Measurements from ENCODE around the gene RNF40.
"Not testable (repeated sequence)": the region's sequence is repeated elsewhere in the genome, so short reads cannot be mapped to it uniquely, and the experiment has no call there.

RNF40 gene

GRCh38 chr16:30782486-30783279 lies 20.6 kb downstream of the RNF40 start:
- no peak for DNase-seq (ENCODE audit: low spot score)

DNA sequence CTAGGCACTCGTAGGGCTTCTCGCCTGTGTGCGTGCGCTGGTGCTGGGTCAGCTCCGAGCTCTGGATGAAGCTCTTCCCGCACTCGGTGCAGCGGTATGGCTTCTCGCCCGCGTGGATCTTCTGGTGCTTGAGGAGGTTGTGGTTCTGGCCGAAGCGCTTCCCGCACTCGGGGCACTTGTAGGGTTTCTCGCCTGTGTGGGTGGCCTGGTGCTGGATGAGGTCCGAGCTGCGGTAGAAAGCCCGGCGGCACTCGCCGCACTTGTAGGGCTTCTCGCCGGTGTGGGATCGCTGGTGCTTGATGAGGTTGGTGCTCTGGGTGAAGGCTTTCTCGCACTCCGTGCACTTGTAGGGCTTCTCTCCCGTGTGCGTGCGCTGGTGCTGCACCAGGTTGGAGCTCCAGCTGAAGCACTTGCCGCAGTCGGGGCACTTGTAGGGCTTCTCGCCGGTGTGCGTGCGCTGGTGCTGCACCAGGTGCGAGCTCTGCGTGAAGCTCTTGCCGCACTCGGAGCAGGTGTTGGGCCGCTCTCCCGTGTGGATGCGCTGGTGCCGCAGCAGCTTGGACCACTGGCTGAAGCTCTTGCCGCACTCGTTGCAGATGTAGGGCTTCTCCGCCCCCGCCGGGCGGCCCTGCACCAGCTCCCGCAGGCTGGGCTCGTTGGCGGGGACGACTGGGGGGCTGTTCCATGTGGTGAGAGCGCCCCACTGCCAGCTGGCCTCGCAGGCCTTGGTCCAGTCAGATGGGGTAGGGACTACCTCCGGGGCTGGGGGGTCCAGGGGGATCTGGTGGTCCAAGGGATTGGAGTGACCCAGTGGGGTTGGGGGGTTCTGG lies 21.4 kb downstream of the RNF40 start:
- no peak for DNase-seq (ENCODE audit: low spot score)

GRCh38 chr16:30784215-30784614 lies 22.1 kb downstream of the RNF40 start:
- DNase-seq (ENCODE audit: low spot score) = no peak

- no peak for DNase-seq (ENCODE audit: low spot score)
Observed at GRCh38 chr16:30785126-30786106, 23.3 kb downstream of the RNF40 start.

DNA sequence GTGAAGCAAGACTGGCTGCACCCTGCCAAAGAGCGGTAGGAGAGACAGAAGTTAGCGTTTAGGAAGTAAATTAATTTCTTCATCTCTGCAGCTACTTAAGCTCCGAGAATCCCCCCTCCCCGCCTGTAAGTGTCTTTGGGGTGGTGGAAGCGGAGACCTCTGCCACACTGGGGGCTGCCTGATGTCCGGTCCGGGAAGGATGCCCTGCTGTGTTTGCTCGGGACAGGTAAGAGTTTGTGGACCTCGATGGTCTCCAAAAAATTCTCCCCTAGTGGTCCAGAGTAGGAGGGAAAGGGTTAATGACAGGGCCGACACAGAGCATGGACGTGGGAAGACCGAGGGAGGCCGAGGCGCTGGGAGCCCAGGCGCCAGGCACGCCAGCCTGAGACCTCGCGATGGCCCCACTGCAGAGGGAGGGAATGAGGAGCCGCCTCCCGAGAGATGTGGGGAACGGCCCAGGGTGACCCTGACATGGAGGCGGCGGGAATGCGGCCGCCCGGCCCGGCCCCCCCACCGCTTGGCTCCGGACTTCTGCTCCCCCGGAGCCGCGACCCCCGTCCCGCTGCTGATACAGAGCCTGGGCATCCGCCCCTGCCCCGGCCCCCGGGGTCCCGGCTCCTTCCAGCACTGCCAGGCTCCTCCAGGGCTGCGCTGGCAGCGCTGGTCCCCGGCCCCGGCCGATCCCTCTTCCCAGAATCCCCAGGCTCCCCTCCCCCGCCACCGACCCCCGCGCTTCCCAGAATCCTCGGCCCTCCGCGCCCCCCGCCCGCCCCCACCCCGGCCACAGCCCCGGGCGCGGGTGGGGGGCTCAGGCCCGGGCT lies 24.2 kb downstream of the RNF40 start:
- no peak for DNase-seq (ENCODE audit: low spot score)

DNA sequence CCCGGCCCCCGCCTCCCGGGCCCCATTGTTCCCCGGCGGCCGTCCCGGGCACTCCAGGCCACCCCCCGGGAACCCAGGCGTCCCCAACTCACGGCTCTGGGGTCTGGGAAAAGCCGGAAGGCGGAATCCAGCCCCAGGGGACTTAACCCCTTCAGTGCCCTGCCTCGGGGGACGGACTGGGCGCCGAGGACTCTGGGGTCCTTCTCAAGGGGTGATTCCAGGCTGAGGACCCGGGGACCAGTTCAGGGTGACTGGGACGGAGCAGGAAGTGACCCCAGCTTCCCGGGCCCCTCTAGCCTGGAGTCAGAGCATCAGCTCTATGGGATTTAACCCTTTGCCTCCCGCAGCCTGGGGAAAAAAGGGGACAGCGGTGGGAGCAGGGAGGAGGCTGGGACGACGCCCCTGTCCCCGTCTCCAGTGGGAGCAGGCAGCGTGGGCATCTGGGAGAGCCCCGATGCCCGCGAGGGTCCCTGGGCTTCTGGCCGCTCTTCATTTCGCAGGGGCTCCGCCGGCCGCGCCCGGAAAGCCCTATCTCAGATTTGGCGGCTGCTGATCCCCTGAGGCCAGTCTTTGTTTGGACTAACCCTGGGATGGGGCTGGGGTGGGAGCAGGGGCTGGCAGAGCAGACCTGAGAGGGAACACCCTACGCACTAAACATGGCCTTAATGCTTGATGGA lies 25.0 kb downstream of the RNF40 start, which contains the start of gene ZNF629:
Gene ZNF629 (minus strand): TSS at position 270 of the 677 bp plus-strand sequence. CDS start 2,723 bp downstream, outside the sequence.
- peak; percentile 79 for DNase-seq (ENCODE audit: low spot score)

DNA sequence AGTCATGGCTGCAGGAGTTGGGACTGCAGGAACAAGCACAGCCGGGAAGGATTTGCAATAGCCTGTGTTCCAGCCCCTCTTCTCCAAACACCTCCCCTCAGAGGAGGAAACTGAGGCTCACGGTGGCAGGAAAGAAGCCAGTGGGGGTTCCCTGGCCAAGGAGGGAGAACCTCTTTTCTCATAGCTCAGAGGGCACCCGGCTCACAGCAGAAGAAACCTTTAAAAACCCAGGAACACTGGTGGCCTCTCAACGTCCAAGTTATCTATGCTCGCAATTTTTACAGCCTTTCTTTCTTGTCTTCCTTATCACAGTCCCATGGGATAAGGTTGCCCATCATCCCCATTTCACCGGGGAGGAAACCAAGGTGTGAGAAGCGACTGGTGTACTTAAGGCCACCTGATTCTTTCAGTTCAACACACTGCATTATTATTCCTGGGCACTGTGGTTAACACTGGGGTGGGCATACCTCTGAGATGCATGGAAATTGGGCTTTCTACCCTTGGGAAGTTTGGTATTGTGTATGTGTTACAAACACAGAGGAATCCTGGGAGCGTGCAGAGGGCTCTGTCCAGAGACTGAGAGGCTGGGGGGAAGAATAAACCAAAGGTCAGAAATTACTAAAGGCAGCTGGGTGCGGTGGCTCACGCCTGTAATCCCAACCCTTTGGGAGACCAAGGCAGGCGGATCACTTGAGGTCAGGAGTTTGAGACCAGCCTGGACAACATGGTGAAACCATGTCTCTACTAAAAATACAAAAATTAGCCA lies 25.7 kb downstream of the RNF40 start:
- no peak for DNase-seq (ENCODE audit: low spot score)

DNA sequence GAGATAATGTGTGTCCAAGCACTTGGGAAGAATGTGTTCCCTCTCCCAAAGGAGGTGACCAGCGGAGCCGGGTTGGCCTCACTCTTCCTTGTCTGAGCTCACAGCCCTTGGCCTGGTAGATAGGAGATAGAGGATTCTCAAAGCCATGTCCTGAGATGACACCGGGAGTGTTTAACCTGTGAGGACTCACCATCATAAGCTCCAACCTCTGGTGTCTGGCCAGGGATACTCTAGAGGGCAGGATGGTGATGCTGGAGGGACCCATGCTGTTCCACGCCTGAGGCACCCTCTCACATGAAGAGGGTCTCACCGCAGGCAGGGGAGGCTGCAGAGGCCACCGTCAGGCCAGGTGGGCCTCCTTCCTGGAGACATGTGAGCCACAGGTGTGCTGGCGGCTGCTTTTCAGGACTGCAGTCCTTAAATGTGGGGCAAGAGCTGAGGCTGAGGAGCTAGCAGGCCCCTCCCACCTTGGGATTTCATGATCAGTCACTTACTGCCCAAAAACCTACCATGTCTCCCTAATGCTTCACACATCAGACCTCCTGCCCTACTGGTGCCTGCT lies 31.5 kb downstream of the RNF40 start:
- DNase-seq (ENCODE audit: low spot score) = no peak

- no peak for DNase-seq (ENCODE audit: low spot score)
Observed at GRCh38 chr16:30794634-30795033, 32.5 kb downstream of the RNF40 start.

DNA sequence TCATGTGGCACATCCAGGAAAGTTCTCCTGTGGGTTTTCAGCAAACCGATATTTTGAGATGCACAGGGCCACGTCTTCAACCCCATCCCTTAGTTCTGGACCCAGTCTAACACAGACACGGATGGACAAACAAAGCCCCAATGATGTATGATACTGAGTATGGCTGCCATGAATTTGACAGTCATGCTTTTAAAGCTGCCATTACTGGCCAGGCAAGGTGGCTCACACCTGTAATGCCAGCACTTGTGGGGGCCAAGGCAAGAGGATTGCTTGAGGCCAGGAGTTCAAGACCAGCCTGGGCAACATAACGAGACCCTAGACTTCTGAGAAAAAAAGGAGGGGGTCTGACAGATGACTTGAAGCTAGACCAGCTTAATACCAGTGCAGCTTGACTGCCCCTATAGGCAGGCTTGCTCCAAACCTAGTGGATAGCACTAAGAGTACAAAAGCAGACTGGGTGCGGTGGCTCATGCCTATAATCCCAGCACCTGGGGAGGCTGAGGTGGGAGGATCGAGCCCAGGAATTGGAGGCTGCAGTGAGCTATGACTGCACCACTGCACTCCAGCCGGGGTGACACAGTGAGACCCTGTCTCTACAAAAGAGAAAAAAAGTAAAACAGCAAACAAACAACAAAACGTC lies 35.7 kb downstream of the RNF40 start:
- no peak for DNase-seq (ENCODE audit: low spot score)

DNA sequence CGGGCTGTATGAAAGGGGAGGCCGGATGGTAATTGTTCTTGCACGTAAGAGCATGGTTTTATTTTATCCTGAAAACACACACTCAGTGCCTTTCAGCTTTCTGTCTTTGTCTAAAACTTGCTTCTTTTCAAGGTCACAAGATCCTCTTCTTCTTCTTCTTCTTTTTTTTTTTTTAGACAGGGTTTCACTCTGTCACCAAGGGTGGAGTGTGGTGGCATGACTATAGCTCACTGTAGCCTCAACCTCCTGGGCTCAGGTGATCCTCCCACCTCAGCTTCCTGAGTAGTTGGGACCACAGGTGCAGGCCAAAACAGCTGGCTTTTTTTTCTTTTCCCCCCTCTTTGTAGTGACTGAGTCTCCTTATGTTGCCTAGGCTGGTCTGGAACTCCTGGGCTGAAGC lies 40.8 kb downstream of the RNF40 start:
- DNase-seq (ENCODE audit: low spot score) = no peak

GRCh38 chr16:30805056-30805369 lies 42.9 kb downstream of the RNF40 start:
- no peak for DNase-seq (ENCODE audit: low spot score)

GRCh38 chr16:30805370-30806169 lies 43.4 kb downstream of the RNF40 start:
- DNase-seq (ENCODE audit: low spot score) = peak; percentile 73

DNA sequence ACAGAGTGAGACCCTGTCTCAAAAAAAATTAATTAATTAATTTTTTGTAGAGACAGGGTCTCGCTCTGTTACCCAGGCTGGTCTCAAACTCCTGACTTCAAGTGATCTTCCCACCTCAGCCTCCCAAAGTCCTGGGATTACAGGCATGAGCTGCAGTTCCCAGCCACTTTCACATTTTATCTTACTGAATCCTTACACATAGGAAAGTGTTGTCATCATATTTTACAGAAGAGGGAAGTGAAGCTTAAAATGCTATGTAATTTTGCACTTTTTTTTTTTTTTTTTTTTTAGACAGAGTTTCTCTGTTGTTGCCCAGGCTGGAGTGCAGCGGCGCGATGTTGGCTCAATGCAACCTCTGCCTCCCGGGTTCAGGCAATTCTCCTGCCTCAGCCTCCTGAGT lies 46.0 kb downstream of the RNF40 start:
- DNase-seq (ENCODE audit: low spot score) = no peak

DNA sequence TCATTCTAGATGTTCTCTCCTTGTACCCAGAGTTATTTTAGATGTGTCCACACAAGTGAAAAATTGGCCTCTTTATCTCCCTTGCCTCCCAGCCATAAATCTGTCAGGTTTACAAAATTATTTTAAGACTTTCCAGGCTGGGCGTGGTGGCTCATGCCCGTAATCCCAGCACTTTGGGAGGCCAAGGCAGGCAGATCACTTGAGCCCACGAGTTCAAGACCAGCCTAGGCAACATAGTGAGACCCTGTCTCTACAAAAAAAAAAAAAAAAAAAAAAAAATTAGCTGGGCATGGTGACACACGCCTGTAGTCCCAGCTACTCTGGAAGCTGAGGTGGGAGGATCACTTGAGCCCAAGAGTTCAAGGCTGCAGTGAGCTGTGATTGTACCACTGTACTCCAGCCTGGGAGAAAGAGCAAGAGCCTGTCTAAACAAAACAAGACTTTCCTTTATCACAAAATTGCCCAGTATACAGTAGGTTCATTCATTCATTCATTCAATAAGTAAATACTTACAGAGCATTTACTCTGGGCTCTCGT lies 46.8 kb downstream of the RNF40 start:
- DNase-seq (ENCODE audit: low spot score) = not testable (repeated sequence)

DNA sequence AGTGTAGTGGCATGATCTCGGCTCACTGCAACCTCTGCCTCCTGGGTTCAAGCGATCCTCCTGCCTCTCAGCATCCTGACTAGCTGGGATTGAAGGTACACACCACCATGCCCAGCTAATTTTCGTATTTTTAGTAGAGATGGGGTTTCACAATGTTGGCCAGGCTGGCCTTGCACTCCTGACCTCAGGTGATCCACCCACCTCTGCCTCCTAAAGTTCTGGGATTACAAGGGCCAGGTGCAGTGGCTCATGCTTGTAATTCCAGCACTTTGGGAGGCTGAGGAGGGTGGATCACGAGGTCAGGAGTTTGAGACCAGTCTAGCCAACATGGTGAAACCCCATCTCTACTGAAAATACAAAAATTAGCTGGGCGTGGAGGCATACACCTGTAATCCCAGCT lies 47.6 kb downstream of the RNF40 start:
- DNase-seq (ENCODE audit: low spot score) = not testable (repeated sequence)

DNA sequence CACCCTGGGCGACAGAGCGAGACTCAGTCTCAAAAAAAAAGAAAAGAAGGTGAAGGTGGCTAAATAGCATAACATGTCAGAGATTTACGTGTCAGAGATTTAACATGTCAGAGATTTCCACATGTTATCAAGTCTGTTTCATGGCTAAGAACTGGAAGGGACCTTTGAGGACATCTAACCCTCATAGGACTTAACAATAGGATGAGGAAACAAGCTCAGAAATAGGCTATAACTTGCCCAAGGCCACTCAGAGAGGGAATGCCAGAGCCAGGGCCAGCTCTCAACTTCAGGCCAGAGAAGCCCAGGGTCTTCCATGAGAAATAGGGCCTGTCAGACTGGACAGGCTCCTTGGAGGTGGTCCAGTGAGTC lies 51.7 kb downstream of the RNF40 start:
- peak; percentile 42 for DNase-seq (ENCODE audit: low spot score)

GRCh38 chr16:30816769-30817168 lies 54.6 kb downstream of the RNF40 start:
- no peak for DNase-seq (ENCODE audit: low spot score)
